GM12878 (cell line): ENCODE data around the gene GABRR3. TPM values are rescaled to one million over a fixed set of nuclear protein-coding genes. Genes with fewer than 3 reads are reported as not detected.

Source experiments
- ATAC-seq: fragments of 200-7000 bp; cut with Tn5 transposase; 3 replicates; pipeline ENCODE4 v1.9.1; 2020; ENCODE audit warnings: mild to moderate bottlenecking, moderate library complexity
- BruUV-seq: library from RNA; stranded (reverse); fragments of 400-500 nt; replicated peaks from 2 replicates; lab custom pipeline; 2021; lab: Mats Ljungman, UMichigan
- CTCF ChIA-PET: fragments of 300-600 bp; sonication (Branson Sonifier 250); formaldehyde crosslinking; extraction: SDS; loops from one replicate; lab custom pipeline; 2021; ENCODE audit warnings: inconsistent platforms; lab: Yijun Ruan, JAX
- POLR2A ChIA-PET: fragments of 350-600 bp; formaldehyde crosslinking; extraction: SDS; loops from one replicate; lab custom pipeline; 2021; ENCODE audit warnings: inconsistent platforms; lab: Charles Lee
- RAD21 ChIA-PET: fragments of 300-600 bp; sonication (Branson Sonifier 250); formaldehyde crosslinking; loops from one replicate; lab custom pipeline; 2023; ENCODE audit warnings: antibody characterized with exemption; ENCODE audit not compliant: unreplicated experiment; lab: Charles Lee
- SMC1A ChIA-PET: fragments of 300-600 bp; sonication (Branson Sonifier 250); formaldehyde crosslinking; loops from one replicate; lab custom pipeline; 2023; ENCODE audit not compliant: unreplicated experiment, uncharacterized antibody; lab: Charles Lee
- DNase-seq: peaks from one replicate; pipeline ENCODE4 v3.0.0-alpha.2; 2011; ENCODE audit warnings: low read depth, low spot score
- FAIRE-seq: peaks from 3 replicates; lab custom pipeline; 2011; peaks lifted over from hg19 to GRCh38; lab: Jason Lieb, UNC
- H2AFZ ChIP-seq: 2 replicates; pipeline ENCODE4 v1.6.0; 2011; ENCODE audit warnings: low read depth, low read length, control low read depth; ENCODE audit not compliant: control insufficient read depth
- H3K27ac ChIP-seq: 2 replicates; pipeline ENCODE4 v1.5.1; 2011; ENCODE audit warnings: control low read depth; ENCODE audit not compliant: control insufficient read depth, insufficient read depth
- H3K27me3 ChIP-seq, 2 experiments: replicated peaks in 1 of 2; 2 replicates each; pipeline versions ENCODE4 v1.6.0 to v1.6.1; 2011; ENCODE audit warnings: low read length in 1 of 2; ENCODE audit not compliant: control insufficient read depth in 2 of 2, insufficient read depth in 2 of 2
- H3K36me3 ChIP-seq, 2 experiments: 2 replicates each; pipeline ENCODE4 v1.5.1; 2011; ENCODE audit warnings: low read length in 1 of 2; ENCODE audit not compliant: control insufficient read depth in 2 of 2, insufficient read depth in 2 of 2
- H3K4me1 ChIP-seq: 2 replicates; pipeline ENCODE4 v1.6.1; 2011; ENCODE audit warnings: mild to moderate bottlenecking, low read length, moderate library complexity, mixed read lengths; ENCODE audit not compliant: control insufficient read depth, insufficient read depth
- H3K4me2 ChIP-seq: 2 replicates; pipeline ENCODE4 v1.6.0; 2011; ENCODE audit warnings: control low read depth; ENCODE audit not compliant: control insufficient read depth, insufficient read depth
- H3K4me3 ChIP-seq: fragments of 200-600 bp; sonication (generic); 2 replicates; pipeline ENCODE4 v1.5.1; 2016
- H3K79me2 ChIP-seq: 2 replicates; pipeline ENCODE4 v1.6.0; 2011; ENCODE audit warnings: low read length; ENCODE audit not compliant: control insufficient read depth, insufficient read depth
- H3K9ac ChIP-seq: 2 replicates; pipeline ENCODE4 v1.8.0; 2011; ENCODE audit warnings: low read length, control low read depth, mixed read lengths; ENCODE audit not compliant: control insufficient read depth, insufficient read depth
- H3K9me3 ChIP-seq: replicated peaks from 3 replicates; pipeline ENCODE4 v1.5.1; 2011; ENCODE audit warnings: mild to moderate bottlenecking, low read length; ENCODE audit not compliant: control insufficient read depth, insufficient read depth
- H4K20me1 ChIP-seq: 2 replicates; pipeline ENCODE4 v1.6.0; 2011; ENCODE audit not compliant: control insufficient read depth, insufficient read depth
- CEBPB ChIP-seq, 2 experiments: fragments of 150-350 bp in 1 of 2; IDR thresholded peaks; 2 replicates each; pipeline ENCODE4 v1.6.1; 2012 to 2014; ENCODE audit warnings: low read depth in 2 of 2, low read length in 2 of 2, borderline replicate concordance in 1 of 2, inconsistent platforms in 1 of 2
- EP300 ChIP-seq, 2 experiments: fragments of 150-350 bp in 1 of 2; IDR thresholded peaks; 2 replicates each; pipeline ENCODE4 v1.6.1; 2011 to 2012; ENCODE audit warnings: low read depth in 2 of 2, low read length in 2 of 2, borderline replicate concordance in 1 of 2, improper control_type of control experiment in 1 of 2, inconsistent platforms in 1 of 2; ENCODE audit not compliant: control insufficient read depth in 1 of 2
- HDAC6 ChIP-seq: fragments of 200-600 bp; sonication (generic); IDR thresholded peaks from one replicate; pipeline ENCODE4 v1.8.0; 2017; ENCODE audit warnings: antibody characterized with exemption; ENCODE audit not compliant: unreplicated experiment
- MXI1 ChIP-seq: fragments of 150-350 bp; IDR thresholded peaks from 2 replicates; pipeline ENCODE4 v1.6.1; 2011; ENCODE audit warnings: low read depth, mild to moderate bottlenecking, inconsistent platforms, low read length, improper control_type of control experiment
- MYC ChIP-seq: IDR thresholded peaks from 2 replicates; pipeline ENCODE4 v1.6.1; 2011; ENCODE audit warnings: mild to moderate bottlenecking, low read length, moderate library complexity, inconsistent platforms; ENCODE audit not compliant: insufficient read depth, insufficient replicate concordance, insufficient read length, severe bottlenecking
- POLR2AphosphoS5 ChIP-seq: IDR thresholded peaks from 2 replicates; pipeline ENCODE4 v1.6.1; 2011; ENCODE audit warnings: mild to moderate bottlenecking, low read length, inconsistent platforms
- SMARCA5 ChIP-seq: fragments of 450-650 bp; IDR thresholded peaks from 2 replicates; pipeline ENCODE4 v1.6.1; 2017; ENCODE audit warnings: mild to moderate bottlenecking
- TAF1 ChIP-seq: IDR thresholded peaks from 2 replicates; pipeline ENCODE4 v1.6.1; 2011; ENCODE audit warnings: mild to moderate bottlenecking, low read depth, low read length, borderline replicate concordance
- ZNF622 ChIP-seq: fragments of 450-650 bp; IDR thresholded peaks from 2 replicates; pipeline ENCODE4 v1.6.1; 2017; ENCODE audit warnings: mild to moderate bottlenecking, inconsistent platforms
- WGBS: methylation state at CpG from one replicate; pipeline ENCODE4 v1.1.6; 2016; ENCODE audit warnings: low lambda C conversion rate; ENCODE audit not compliant: insufficient replicate concordance, insufficient coverage; ENCODE audit errors: missing lambda C conversion rate; 5-methylcytosine and 5-hydroxymethylcytosine counted together
- in situ Hi-C: fragments of 300-500 bp; cut with MboI; formaldehyde crosslinking; loops from 9 replicates; pipeline ENCODE4 v1.14.3; 2018; ENCODE audit warnings: mixed read lengths
- intact Hi-C: fragments of 100-400 bp; cut with micrococcal nuclease; formaldehyde crosslinking; loops from one replicate; pipeline ENCODE4 v1.14.2; 2022; ENCODE audit not compliant: unreplicated experiment
- polyA plus RNA-seq, 11 experiments: library from polyadenylated mRNA; depleted of rRNA in 4 of 11; unstranded in 6 of 11; stranded (reverse) in 5 of 11; fragments of >200 nt; fragmentation: Nextera tagmentation in 4 of 11; fragmentation: Illumina TruSeq in 1 of 11; extraction: Ambion mirVana in 4 of 11; extraction: Trizol in 1 of 11; gene quantifications; 1 replicate in 1 of 11; 2 replicates in 10 of 11; pipeline versions ENCODE4 v1.2.1 to v1.2.3, GENCODE V29; 2011 to 2016; ENCODE audit warnings: inconsistent platforms in 2 of 11, missing spikeins in 2 of 11, low read depth in 1 of 11
- total RNA-seq, 4 experiments: library from RNA; depleted of rRNA in 3 of 4; stranded (reverse); fragments of >200 nt in 3 of 4; fragmentation: Illumina TruSeq in 1 of 4; extraction: Trizol in 1 of 4; gene quantifications; 2 replicates each; pipeline versions ENCODE4 v1.2.1 to v1.2.3, GENCODE V29; 2013 to 2021

Gene GABRR3
- total and polyA plus RNA-seq, 10 of the 15 experiments (the other 5 are each of a cell fraction or from before 2014, with no cell fraction given): not detected

DNA sequence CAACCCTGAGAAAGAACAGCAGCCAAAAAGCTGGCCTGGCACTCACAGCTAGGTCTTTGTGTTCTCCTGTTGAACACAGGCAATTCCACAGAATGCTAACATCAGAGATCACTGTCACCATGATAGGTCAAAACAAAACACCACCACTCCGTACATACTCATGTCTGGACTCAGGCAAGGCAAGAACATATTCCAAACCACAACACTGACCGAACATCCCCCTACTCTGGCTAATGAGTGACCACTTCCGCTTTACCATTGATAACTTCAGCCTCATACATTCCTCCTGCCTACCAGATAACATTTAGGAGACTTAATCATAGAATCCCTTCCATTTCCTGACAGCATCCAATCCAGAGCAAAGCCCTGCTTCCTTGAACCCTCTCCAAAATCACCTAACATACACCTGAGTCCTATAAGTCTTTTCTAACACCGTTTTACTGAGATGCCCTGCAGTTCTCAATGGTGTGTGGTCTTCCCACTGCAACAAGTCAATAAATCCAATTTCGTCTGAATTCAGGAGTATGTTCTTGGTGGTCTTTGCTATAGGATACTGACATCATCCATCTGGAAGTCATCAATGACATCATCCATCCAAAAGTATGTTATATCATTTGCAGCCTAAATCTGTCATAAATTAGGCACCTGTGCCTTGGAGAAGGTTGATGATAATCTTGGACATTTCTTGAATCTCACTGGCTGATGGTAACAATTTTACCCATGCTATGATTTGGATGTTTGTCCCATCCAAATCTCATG is 86.6 kb downstream of the GABRR3 start:
- H3K9me3 ChIP-seq: no peaks in the 10 kb centered on the region
- no peaks in the 10 kb centered on the region for H3K4me1 ChIP-seq
- H4K20me1 ChIP-seq: no peaks in the 10 kb centered on the region
- TF ChIP-seq TAF1 (no peak), SMARCA5 (no peak), MYC (no peak), CEBPB (IDR thresholded peaks at IDR 0.05; ENCODE audit: borderline replicate concordance in 1 of 2, low read depth in 2 of 2, low read length in 2 of 2) (no peak), HDAC6 (no peak), POLR2AphosphoS5 (no peak), EP300 (IDR thresholded peaks at IDR 0.05; ENCODE audit: borderline replicate concordance in 1 of 2, control insufficient read depth in 1 of 2, low read depth in 2 of 2, low read length in 2 of 2) (no peak), ZNF622 (no peak), MXI1 (no peak)
- H3K4me2 ChIP-seq: no peak overlapping the region
- no peak for FAIRE-seq
- no peak overlapping the region for H3K4me3 ChIP-seq
- no peak for DNase-seq
- intact Hi-C loops (no loop called here), in situ Hi-C loops (no loop called here)
- CTCF ChIA-PET: no interaction called here
- no peak overlapping the region for H3K9ac ChIP-seq
- H3K27ac ChIP-seq: no peak overlapping the region
- no peaks in the 10 kb centered on the region for H3K27me3 ChIP-seq
- no peaks in the 10 kb centered on the region for H3K79me2 ChIP-seq
- no peak overlapping the region for H2AFZ ChIP-seq
- POLR2A ChIA-PET: no interaction called here
- SMC1A ChIA-PET: no interaction called here
- no TSS peak for BruUV-seq
- RAD21 ChIA-PET: no interaction called here
- 96% methylated on average over 5 of the region's 5 CpGs for WGBS
- no peak for ATAC-seq
- peaks cover 8 to 39% of the 10 kb centered on the region in 2 experiments for H3K36me3 ChIP-seq
